GM23338 (cell line): ENCODE results near the gene LRRC73.

Experiments used
- EZH2 ChIP-seq: fragments of 200-600 bp; sonication (generic); IDR thresholded peaks from one replicate; pipeline ENCODE4 v1.8.0; 2017; ENCODE audit warnings: antibody characterized with exemption, mild to moderate bottlenecking, low read depth; ENCODE audit not compliant: unreplicated experiment
- EZH2phosphoT487 ChIP-seq: fragments of 200-600 bp; sonication (generic); IDR thresholded peaks from one replicate; pipeline ENCODE4 v1.8.1; 2018; ENCODE audit warnings: antibody characterized with exemption; ENCODE audit not compliant: unreplicated experiment
- POLR2AphosphoS5 ChIP-seq: IDR thresholded peaks from 2 replicates; pipeline ENCODE4 v1.6.1; 2016; ENCODE audit warnings: antibody characterized with exemption, low read depth
- REST ChIP-seq: IDR thresholded peaks from one replicate; pipeline ENCODE4 v1.6.1; 2018; ENCODE audit warnings: antibody characterized with exemption; ENCODE audit not compliant: unreplicated experiment
- TF ChIP-seq, protein P1 (sequence below), 2 experiments: fragments of 200-600 bp in 1 of 2; sonication (generic) in 1 of 2; conservative IDR thresholded peaks; 2 replicates each; pipeline versions ENCODE4 v1.5.1 to v1.6.1; 2016 to 2017; ENCODE audit warnings: antibody characterized with exemption in 2 of 2, low read depth in 2 of 2, mild to moderate bottlenecking in 2 of 2, moderate library complexity in 1 of 2
- TF ChIP-seq, protein P2 (sequence below): IDR thresholded peaks from 2 replicates; pipeline ENCODE4 v1.6.1; 2016; ENCODE audit warnings: antibody characterized with exemption

GRCh38 chr6:43511824-43512415 lies 1.8 kb upstream of the LRRC73 start:
- TF ChIP-seq POLR2AphosphoS5: no peak
- TF ChIP-seq, protein P1, sequence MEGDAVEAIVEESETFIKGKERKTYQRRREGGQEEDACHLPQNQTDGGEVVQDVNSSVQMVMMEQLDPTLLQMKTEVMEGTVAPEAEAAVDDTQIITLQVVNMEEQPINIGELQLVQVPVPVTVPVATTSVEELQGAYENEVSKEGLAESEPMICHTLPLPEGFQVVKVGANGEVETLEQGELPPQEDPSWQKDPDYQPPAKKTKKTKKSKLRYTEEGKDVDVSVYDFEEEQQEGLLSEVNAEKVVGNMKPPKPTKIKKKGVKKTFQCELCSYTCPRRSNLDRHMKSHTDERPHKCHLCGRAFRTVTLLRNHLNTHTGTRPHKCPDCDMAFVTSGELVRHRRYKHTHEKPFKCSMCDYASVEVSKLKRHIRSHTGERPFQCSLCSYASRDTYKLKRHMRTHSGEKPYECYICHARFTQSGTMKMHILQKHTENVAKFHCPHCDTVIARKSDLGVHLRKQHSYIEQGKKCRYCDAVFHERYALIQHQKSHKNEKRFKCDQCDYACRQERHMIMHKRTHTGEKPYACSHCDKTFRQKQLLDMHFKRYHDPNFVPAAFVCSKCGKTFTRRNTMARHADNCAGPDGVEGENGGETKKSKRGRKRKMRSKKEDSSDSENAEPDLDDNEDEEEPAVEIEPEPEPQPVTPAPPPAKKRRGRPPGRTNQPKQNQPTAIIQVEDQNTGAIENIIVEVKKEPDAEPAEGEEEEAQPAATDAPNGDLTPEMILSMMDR (conservative IDR thresholded peaks at IDR 0.05; ENCODE audit: low read depth in 2 of 2): no peak
- TF ChIP-seq EZH2: no peak
- no peak for TF ChIP-seq REST
- no peak for TF ChIP-seq EZH2phosphoT487
- TF ChIP-seq, protein P2, sequence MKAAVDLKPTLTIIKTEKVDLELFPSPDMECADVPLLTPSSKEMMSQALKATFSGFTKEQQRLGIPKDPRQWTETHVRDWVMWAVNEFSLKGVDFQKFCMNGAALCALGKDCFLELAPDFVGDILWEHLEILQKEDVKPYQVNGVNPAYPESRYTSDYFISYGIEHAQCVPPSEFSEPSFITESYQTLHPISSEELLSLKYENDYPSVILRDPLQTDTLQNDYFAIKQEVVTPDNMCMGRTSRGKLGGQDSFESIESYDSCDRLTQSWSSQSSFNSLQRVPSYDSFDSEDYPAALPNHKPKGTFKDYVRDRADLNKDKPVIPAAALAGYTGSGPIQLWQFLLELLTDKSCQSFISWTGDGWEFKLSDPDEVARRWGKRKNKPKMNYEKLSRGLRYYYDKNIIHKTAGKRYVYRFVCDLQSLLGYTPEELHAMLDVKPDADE: no peak
